ENCODE data around the gene LTBP3.
A peak's percentile ranks its signal among the peaks of the same experiment; 100 is the strongest.

The LTBP3 gene

DNA sequence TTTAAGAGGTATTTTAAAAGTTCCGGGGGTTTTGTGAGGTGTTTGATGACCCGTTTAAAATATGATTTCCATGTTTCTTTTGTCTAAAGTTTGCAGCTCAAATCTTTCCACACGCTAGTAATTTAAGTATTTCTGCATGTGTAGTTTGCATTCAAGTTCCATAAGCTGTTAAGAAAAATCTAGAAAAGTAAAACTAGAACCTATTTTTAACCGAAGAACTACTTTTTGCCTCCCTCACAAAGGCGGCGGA lies 59.5 kb downstream of the LTBP3 start:
- Histone ChIP-seq H4K20me1 (ENCODE audit: control insufficient read depth, insufficient read depth, low read depth, low read length) (peaks cover 40% of the 10 kb centered on the region), H3K79me2 (ENCODE audit: control insufficient read depth, low read length) (peaks cover 80% of the 10 kb centered on the region), H3K4me3 (ENCODE audit: low read length) (peak overlapping the region; percentile 85), H3K36me3 (ENCODE audit: control insufficient read depth, low read length) (peaks cover 53% of the 10 kb centered on the region), H3F3A (ENCODE audit: control insufficient read depth, insufficient read depth) (peaks cover 56% of the 10 kb centered on the region), H3K27me3 (ENCODE audit: control insufficient read depth, low read length) (no peaks in the 10 kb centered on the region), H3K9me2 (replicated peaks; ENCODE audit: control insufficient read depth, low read length) (no peaks in the 10 kb centered on the region), H3K27ac (ENCODE audit: low read depth, low read length) (peak overlapping the region; percentile 99), H3K4me1 (ENCODE audit: control insufficient read depth, low read length) (peaks cover 57% of the 10 kb centered on the region), H3K4me2 (ENCODE audit: low read length) (peak overlapping the region; percentile 92), H3K9me3 (ENCODE audit: control insufficient read depth, insufficient read depth, low read length) (no peaks in the 10 kb centered on the region)
- TF ChIP-seq, protein P1, sequence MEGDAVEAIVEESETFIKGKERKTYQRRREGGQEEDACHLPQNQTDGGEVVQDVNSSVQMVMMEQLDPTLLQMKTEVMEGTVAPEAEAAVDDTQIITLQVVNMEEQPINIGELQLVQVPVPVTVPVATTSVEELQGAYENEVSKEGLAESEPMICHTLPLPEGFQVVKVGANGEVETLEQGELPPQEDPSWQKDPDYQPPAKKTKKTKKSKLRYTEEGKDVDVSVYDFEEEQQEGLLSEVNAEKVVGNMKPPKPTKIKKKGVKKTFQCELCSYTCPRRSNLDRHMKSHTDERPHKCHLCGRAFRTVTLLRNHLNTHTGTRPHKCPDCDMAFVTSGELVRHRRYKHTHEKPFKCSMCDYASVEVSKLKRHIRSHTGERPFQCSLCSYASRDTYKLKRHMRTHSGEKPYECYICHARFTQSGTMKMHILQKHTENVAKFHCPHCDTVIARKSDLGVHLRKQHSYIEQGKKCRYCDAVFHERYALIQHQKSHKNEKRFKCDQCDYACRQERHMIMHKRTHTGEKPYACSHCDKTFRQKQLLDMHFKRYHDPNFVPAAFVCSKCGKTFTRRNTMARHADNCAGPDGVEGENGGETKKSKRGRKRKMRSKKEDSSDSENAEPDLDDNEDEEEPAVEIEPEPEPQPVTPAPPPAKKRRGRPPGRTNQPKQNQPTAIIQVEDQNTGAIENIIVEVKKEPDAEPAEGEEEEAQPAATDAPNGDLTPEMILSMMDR (IDR thresholded peaks at IDR 0.05; ENCODE audit: low read depth, low read length, poor library complexity, severe bottlenecking): no peak
- TF ChIP-seq EZH2phosphoT487 (IDR thresholded peaks at IDR 0.05; ENCODE audit: borderline replicate concordance, low read length): no peak

DNA sequence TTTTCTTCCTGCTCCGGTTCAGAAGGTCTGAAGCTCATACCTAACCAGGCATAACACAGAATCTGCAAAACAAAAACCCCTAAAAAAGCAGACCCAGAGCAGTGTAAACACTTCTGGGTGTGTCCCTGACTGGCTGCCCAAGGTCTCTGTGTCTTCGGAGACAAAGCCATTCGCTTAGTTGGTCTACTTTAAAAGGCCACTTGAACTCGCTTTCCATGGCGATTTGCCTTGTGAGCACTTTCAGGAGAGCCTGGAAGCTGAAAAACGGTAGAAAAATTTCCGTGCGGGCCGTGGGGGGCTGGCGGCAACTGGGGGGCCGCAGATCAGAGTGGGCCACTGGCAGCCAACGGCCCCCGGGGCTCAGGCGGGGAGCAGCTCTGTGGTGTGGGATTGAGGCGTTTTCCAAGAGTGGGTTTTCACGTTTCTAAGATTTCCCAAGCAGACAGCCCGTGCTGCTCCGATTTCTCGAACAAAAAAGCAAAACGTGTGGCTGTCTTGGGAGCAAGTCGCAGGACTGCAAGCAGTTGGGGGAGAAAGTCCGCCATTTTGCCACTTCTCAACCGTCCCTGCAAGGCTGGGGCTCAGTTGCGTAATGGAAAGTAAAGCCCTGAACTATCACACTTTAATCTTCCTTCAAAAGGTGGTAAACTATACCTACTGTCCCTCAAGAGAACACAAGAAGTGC lies 60.0 kb downstream of the LTBP3 start:
- no peaks in the 10 kb centered on the region for H3K9me3 ChIP-seq (ENCODE audit: control insufficient read depth, insufficient read depth, low read length)
- peaks cover 75% of the 10 kb centered on the region for H3K79me2 ChIP-seq (ENCODE audit: control insufficient read depth, low read length)
- peak overlapping the region; percentile 85 for H3K4me3 ChIP-seq (ENCODE audit: low read length)
- TF ChIP-seq, protein P1 (IDR thresholded peaks at IDR 0.05; ENCODE audit: low read depth, low read length, poor library complexity, severe bottlenecking): no peak
- no peak for TF ChIP-seq EZH2phosphoT487 (IDR thresholded peaks at IDR 0.05; ENCODE audit: borderline replicate concordance, low read length)
- peak overlapping the region; percentile 92 for H3K4me2 ChIP-seq (ENCODE audit: low read length)
- H3K9me2 ChIP-seq (replicated peaks; ENCODE audit: control insufficient read depth, low read length): no peaks in the 10 kb centered on the region
- peaks cover 48% of the 10 kb centered on the region for H3K36me3 ChIP-seq (ENCODE audit: control insufficient read depth, low read length)
- peaks cover 54% of the 10 kb centered on the region for H3F3A ChIP-seq (ENCODE audit: control insufficient read depth, insufficient read depth)
- H3K27ac ChIP-seq (ENCODE audit: low read depth, low read length): peak overlapping the region; percentile 99
- peaks cover 57% of the 10 kb centered on the region for H3K4me1 ChIP-seq (ENCODE audit: control insufficient read depth, low read length)
- no peaks in the 10 kb centered on the region for H3K27me3 ChIP-seq (ENCODE audit: control insufficient read depth, low read length)
- H4K20me1 ChIP-seq (ENCODE audit: control insufficient read depth, insufficient read depth, low read depth, low read length): peaks cover 37% of the 10 kb centered on the region

DNA sequence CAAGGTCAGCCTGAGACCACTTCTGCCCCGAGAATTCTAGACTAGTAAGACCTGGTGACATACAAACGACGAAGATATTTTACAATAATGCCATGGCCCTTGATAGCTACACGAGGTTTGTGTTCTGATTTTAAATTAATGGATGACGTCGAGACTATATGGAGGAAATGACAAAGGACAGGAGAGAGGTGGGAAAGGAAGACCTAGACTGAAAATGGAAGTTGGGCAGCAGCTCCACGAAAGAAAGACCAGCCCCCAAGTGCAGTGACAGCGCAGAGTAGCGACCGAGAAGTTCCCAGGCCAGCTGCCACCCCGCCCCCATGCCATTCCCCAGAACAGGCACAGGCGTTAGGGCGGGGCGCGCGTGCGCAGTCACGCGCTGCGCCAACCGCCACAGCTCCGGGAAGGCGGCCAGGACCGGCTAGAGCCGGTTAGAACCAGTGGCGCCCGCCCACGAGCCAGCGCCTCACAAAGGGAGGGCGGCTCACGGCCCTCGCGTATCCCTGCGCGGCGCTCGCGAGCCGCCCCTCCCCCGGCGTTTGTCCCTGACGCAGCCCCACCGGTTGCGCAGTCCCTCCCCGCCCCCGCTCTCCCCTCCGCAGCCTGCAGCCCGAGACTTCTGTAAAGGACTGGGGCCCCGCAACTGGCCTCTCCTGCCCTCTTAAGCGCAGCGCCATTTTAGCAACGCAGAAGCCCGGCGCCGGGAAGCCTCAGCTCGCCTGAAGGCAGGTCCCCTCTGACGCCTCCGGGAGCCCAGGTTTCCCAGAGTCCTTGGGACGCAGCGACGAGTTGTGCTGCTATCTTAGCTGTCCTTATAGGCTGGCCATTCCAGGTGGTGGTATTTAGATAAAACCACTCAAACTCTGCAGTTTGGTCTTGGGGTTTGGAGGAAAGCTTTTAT lies 60.8 kb downstream of the LTBP3 start:
- Histone ChIP-seq H4K20me1 (ENCODE audit: control insufficient read depth, insufficient read depth, low read depth, low read length) (peaks cover 29% of the 10 kb centered on the region), H3K4me2 (ENCODE audit: low read length) (peak overlapping the region; percentile 92)

More for the DNA sequence above, 60.8 kb downstream of the LTBP3 start:
- H3K27ac ChIP-seq (ENCODE audit: low read depth, low read length): peak overlapping the region; percentile 99
- H3K4me3 ChIP-seq (ENCODE audit: low read length): peak overlapping the region; percentile 85
- peaks cover 67% of the 10 kb centered on the region for H3K79me2 ChIP-seq (ENCODE audit: control insufficient read depth, low read length)
- peaks cover 57% of the 10 kb centered on the region for H3K4me1 ChIP-seq (ENCODE audit: control insufficient read depth, low read length)
- H3K9me2 ChIP-seq (replicated peaks; ENCODE audit: control insufficient read depth, low read length): no peaks in the 10 kb centered on the region
- TF ChIP-seq, protein P1 (IDR thresholded peaks at IDR 0.05; ENCODE audit: low read depth, low read length, poor library complexity, severe bottlenecking): no peak
- TF ChIP-seq EZH2phosphoT487 (IDR thresholded peaks at IDR 0.05; ENCODE audit: borderline replicate concordance, low read length): no peak
- H3K9me3 ChIP-seq (ENCODE audit: control insufficient read depth, insufficient read depth, low read length): no peaks in the 10 kb centered on the region
- peaks cover 53% of the 10 kb centered on the region for H3F3A ChIP-seq (ENCODE audit: control insufficient read depth, insufficient read depth)
- peaks cover 40% of the 10 kb centered on the region for H3K36me3 ChIP-seq (ENCODE audit: control insufficient read depth, low read length)
- no peaks in the 10 kb centered on the region for H3K27me3 ChIP-seq (ENCODE audit: control insufficient read depth, low read length)

Measured in DOHH2 (cell line).